HG02763 (cell line): ENCODE measurements around the gene PDHX.
"Not testable (repeated sequence)": the region's sequence is repeated elsewhere in the genome, so short reads cannot be mapped to it uniquely, and the experiment has no call there.

Experiments
- ATAC-seq: cut with Tn5 transposase; IDR thresholded peaks from one replicate; pipeline ENCODE4 v1.9.1; 2021; ENCODE audit warnings: mild to moderate bottlenecking, moderate library complexity; ENCODE audit not compliant: unreplicated experiment

The PDHX gene

GRCh38 chr11:35014346-35014745 is 97.9 kb downstream of the PDHX start:
- no peak for ATAC-seq

DNA sequence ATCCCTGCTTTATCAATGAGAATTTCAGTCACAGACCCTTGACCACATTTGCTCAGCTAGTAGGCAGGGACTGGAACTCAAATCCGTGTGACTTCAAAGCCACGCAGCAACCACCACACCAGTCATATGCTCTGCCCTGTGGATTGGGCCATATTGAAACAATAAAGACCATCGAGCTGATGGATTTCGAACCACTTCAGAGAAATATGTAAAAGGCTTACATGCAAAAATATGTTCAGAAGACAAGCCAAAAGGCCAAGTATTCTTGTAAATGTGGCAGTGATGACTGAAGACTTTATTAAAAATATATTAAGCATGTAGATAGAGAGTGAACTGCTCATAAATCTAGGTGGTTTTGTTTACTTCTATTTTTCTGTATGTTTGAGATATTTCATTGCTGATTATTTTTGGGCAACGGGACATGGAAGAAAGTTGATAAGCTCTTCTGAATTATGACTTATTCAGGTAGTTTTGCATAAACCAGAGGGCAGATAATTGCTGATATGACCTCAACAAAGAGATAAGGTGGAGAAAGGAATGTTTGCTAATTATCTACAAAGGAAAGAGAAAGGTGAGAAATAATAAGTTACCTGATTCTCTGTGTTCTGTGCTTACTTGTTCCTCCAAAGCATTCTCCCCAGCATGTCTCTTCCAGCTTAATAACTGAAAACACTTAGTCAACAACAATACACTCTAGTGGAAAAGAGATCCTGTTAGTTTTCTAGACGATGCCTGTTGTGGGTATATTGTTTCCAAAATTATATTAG is 99.4 kb downstream of the PDHX start:
- ATAC-seq, result no peak

GRCh38 chr11:35016916-35017315 is 100.5 kb downstream of the PDHX start:
- ATAC-seq, result no peak

DNA sequence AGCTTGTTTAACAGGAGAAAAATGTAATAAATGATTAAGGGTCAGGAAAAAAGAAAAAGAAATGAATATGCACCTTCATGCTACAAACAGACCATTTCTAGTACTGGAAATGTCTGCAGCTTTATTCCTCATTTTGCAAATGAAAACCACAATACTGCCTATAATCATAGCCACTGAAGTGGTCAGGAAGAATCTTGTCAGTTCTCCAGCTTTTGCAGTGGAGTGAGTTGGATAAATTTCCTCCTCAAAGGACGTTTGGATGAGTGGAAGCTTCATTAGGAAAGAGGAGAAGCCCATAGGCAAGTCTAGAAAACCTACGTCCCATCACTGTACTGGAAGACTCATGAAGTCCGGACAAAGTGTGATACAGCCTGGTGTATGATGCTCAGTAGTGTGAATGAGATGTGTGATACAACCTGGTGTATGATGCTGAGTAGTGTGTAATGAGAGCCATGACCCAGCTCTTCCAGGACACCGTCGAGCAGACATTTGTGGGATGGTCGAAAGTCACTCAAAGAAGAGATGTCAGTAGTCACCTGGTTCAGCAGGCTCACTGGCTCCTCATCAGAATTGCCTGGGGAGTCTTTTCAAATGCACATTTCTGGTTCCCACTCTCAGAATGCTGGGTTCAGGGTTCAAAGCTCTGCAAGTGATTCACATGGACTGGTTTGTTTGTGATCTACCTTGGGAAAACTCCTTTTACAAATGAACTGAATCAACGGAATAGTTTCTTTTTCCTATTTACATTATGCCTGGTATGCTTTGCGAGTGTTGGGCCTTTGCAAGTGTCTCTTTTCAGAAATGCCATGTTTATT is 101.3 kb downstream of the PDHX start:
- no peak for ATAC-seq

GRCh38 chr11:35021589-35021988 is 105.2 kb downstream of the PDHX start:
- no peak for ATAC-seq

GRCh38 chr11:35023940-35024339 is 107.5 kb downstream of the PDHX start:
- not testable (repeated sequence) for ATAC-seq

- not testable (repeated sequence) for ATAC-seq
These were observed 111.6 kb downstream of the PDHX start for GRCh38 chr11:35028007-35028406.

GRCh38 chr11:35029979-35030682 is 113.7 kb downstream of the PDHX start:
- no peak for ATAC-seq

DNA sequence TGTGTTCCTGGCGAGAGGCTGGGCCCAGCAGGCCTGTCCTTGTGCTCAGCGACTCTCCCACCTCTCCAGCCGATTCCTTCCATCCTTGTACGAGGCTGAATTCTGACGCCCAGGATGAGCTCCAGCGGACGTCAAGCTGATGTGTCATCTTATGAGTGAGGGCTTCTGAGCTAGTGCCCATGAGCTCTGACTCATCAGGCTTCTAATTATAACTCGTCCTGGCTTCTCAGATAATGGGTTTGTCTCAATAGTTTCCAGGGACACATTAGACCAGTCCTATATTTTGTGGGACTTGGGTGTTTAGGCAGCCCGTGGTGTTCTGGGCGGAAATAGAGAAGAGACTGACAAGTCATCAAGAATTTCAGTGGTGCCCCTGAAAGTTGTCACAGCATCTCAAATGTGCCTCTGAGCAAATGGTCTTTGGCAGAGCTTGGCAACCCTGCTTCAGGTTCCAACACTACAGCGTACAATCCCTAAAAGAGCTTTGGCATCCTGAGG is 114.3 kb downstream of the PDHX start:
- no peak for ATAC-seq

DNA sequence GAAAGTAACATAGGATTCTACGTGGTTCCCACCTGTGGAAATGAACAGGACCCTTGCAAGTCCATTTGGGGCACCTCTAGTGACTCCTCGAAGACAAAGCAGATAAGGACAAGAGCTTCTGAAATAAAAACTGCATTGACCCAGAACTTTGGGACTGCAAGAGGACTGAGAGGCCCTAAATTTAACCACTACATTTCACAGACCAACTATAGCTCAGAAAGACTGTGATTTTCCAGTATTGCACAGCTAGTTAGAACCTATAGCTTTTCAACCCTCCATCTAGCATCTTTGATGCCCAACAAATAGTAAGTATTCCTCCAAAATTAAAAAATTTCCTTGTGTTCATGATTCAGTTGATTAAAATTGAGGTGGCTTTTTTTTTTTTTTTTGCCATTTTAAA is 114.9 kb downstream of the PDHX start:
- ATAC-seq, result no peak

DNA sequence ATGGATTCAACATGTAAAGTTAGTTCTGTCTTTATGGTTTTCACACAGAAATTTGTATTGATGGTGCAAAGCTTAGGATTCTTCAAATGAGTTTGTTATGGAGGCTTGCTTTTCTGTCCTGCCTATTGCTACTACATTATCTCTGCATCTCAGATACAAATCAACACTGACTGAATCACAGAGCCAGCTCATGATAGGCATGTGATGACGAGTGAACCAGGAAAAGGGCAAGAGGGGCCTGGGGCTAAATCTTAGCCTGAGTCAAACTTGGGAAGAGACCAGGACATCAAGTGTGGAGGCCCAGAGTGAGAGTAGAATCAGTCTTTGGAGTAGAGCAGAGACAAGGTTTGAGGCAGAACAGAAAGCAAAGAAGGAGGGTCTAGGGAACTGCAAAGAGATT is 115.4 kb downstream of the PDHX start:
- ATAC-seq, result no peak

- ATAC-seq, result no peak
These were observed 116.6 kb downstream of the PDHX start for GRCh38 chr11:35033011-35033410.

DNA sequence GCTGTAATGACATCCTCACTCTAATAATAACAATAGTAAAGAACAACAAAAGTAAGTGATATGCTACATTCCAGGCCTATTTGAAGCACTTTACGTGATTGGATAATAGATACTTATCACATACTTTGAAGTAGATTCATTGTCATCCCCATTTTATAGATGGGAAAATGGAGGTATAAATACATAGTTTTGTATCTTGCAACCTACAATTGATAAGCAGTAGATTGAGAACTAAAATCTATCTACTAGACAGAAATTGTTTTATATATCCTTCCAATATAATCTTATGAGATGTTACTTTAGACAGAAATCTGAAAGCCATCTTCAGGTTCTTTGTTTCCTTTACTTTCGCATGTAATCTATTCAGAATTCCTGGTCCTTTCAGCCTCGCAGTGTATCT is 118.0 kb downstream of the PDHX start:
- no peak for ATAC-seq

GRCh38 chr11:35035894-35036408 is 119.5 kb downstream of the PDHX start:
- no peak for ATAC-seq

- ATAC-seq, result no peak
These were observed 120.2 kb downstream of the PDHX start for GRCh38 chr11:35036639-35037038.

- no peak for ATAC-seq
These were observed 122.0 kb downstream of the PDHX start for GRCh38 chr11:35038211-35038928.

GRCh38 chr11:35039076-35039475 is 122.7 kb downstream of the PDHX start:
- no peak for ATAC-seq

DNA sequence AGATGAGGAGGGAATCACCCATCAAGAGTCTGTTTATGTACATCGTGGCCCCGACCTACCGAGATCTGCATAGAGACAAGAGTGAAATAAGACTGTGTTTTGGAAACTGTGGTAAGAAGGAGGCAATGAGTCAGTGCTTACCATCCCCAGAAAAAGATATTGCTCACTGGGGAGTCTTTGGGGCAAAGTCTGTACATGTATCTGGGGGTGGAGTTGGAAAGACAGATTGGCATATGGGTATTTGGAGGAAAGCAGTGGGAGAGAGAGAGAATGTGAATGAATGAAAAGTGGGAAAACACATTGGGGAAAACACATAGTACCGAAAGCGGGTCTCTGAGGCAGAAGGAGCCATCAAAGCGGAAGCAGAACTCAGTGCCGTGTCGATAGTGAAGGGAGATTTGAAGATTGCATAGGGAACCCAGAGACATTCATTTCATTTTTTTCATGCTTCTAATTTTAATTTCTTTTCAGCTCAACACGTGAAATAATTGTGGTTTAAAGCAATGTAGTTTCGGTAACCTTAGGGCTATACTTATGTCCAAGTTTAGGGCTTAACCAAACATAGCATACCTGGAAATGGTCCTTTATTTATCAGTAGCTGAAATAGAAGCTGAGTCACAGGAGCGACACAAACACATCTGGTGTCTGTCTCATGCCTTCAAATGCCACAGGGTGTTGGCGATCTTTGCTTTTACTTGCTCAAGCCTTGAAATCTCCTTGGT is 124.0 kb downstream of the PDHX start:
- peak; percentile 69 for ATAC-seq

GRCh38 chr11:35041070-35041554 is 124.7 kb downstream of the PDHX start:
- ATAC-seq, result no peak

GRCh38 chr11:35042224-35042623 is 125.8 kb downstream of the PDHX start:
- no peak for ATAC-seq
